Fibroblast of skin of back (primary cell): ENCODE data around the gene BMP8A.

Experiments
- DNase-seq: peaks from one replicate; pipeline ENCODE4 v3.0.0-alpha.2; 2013

Gene BMP8A

DNA sequence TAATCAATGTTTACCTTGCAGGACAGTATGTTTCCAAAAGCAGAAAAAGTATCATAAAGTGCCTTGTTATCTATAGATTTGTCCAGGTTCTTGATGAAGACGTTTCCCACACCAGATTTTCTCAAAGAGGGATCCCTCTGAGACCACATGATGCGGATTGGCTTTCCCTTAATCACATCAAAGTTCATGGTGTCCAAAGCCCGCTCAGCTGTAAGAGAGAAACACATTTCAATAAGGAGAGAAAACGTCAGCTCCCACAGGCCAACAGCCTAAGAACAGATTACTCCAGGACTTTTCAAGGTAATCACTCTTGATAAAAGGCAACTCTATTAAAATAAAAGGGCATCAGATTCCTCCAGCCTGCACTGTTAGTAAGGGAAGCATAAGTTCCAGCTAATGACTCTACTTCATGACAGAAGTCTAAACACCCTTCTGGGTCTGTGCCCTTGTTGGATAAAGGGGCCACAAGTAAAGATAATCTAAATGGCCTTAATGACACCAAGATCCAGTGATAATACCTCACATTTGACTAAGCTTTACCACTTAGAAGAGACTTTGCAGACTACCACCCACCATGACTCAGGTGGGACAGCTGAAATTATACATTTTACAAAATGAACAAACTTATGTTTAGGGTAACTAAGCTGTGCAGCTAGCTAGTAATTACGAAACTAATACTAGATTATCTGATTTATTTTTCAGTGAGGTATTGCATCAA is 81.1 kb downstream of the BMP8A start:
- no peak for DNase-seq

DNA sequence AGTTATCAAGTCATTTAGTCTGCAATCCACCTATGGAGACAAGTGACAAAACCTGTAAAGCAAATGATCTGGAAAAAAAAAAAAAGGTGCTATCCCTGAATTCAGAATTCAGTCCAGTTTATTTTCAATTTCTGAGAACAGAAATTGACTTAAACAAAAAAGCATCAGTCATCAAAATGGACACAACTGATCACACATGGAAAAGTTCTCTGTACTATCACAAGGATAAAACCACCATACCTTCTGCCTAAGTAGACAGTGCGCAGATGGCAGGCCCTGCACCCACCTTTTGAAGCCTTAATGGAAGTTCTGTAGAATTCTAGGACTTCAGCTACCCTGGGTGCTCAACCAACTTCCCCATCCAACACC is 81.6 kb downstream of the BMP8A start:
- no peak for DNase-seq

DNA sequence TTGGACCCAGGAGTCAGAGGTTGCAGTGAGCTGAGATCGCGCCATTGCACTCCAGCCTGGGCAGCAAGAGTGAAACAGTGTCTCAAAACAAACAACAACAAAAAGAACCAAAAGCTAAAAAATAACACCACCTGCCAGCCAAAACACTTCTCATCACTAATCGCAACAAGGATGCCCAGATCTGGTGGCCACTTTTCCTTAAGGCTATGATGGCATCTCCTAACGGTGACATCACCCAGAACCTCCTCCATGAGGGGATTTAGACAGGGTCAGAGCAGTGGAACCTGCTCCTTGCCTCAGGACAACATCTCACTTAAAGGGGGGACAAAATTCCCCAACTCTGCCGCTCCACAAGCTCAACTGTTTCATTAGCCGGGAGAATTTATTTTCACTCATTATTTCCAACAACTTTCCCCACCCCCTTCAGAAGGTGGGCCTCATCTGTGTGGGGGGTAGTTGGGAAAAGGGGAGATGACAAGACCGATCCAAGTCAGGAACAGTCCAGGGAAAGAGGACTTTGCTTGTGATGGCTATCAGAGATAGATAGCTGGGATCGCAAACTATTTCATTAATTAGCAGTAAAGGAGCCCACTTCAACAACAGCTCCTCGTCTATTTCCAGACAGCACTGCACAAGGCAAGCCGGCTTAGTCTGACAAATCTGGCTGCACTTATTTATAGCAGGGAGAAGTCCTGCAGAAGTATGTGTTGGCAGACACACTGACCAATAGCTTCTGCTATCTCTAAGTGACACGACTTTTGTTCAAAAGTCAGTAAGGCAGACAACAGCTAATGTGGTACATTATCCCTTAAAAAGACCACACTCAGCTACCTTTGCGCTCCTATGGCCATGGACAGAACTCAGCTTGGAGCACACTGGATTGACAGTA is 82.5 kb downstream of the BMP8A start:
- peak; percentile 49 for DNase-seq

DNA sequence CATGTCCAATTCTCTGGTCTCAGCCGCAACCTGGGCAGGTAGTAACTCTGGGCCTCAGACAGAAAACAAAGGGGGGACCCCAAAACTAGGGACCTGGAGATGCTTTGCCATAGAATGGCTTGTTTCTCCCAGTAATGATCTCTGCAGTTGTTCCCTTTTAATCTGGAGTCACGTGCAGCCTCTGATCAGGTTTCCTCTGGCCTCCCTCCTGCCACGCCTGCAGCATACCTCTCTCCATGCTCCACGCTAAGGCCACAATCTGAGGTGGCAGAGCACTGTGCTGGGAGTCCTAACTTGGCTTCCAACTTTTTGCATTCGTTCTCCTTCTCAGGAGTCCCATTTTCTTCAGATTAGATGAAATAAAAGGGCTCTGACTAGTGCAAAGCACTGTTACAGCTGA is 83.2 kb downstream of the BMP8A start:
- no peak for DNase-seq
